BLaER1 treated with 17β-estradiol and CSF1 and Interleukin-3, amounts not matched to agents 10 nM and 100 nM (cell line): ENCODE data around the gene EIF3K.
"Not testable (repeated sequence)": the region's sequence is repeated elsewhere in the genome, so short reads cannot be mapped to it uniquely, and the experiment has no call there.

Experiments
- H3K27ac ChIP-seq, 11 experiments: shearing (Covaris generic); formaldehyde crosslinking; 2 replicates each; pipeline ENCODE4 v1.8.1; 2022
- H3K27me3 ChIP-seq, 11 experiments: shearing (Covaris generic); formaldehyde crosslinking; 2 replicates each; pipeline ENCODE4 v1.8.1; 2022
- H3K36me3 ChIP-seq, 11 experiments: shearing (Covaris generic); formaldehyde crosslinking; 2 replicates each; pipeline ENCODE4 v1.8.1; 2022
- H3K4me1 ChIP-seq, 10 experiments: shearing (Covaris generic); formaldehyde crosslinking; 2 replicates each; pipeline ENCODE4 v1.8.1; 2022
- H3K4me2 ChIP-seq, 11 experiments: shearing (Covaris generic); formaldehyde crosslinking; 2 replicates each; pipeline ENCODE4 v1.8.1; 2022
- H3K4me3 ChIP-seq, 10 experiments: shearing (Covaris generic); formaldehyde crosslinking; 2 replicates each; pipeline ENCODE4 v1.8.1; 2022
- H3K9ac ChIP-seq, 11 experiments: shearing (Covaris generic); formaldehyde crosslinking; 2 replicates each; pipeline ENCODE4 v1.8.1; 2022
- H3K9me3 ChIP-seq, 11 experiments: shearing (Covaris generic); formaldehyde crosslinking; replicated peaks in 1 of 11; 2 replicates each; pipeline ENCODE4 v1.8.1; 2022
- H4K20me1 ChIP-seq, 11 experiments: shearing (Covaris generic); formaldehyde crosslinking; 2 replicates each; pipeline ENCODE4 v1.8.1; 2022
- Cebpa-rat ChIP-seq, 11 experiments: shearing (Covaris generic); IDR thresholded peaks; 2 replicates each; pipeline ENCODE4 v1.8.1; 2022

The EIF3K gene

DNA sequence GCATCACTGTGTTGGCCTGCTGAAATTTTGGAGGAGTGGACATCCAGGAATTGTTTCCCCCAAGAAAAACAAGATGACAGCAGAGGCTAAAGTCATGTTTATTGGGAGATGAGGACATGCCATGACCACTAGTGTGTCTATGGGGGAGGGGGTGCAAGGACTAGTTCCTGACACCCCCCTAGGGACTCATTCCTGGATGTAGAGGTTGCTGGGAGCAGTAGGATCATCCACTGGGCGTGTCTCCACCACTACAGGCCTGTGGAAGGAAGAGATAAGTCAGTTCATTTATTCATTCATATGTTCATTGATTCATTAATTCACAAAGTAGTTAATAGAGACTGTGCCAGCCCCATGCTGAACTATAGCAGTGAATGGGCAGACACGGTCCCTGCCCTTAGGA lies 31.4 kb upstream of the EIF3K start:
- H3K27ac ChIP-seq, result no peak overlapping the region
- peaks cover 0 to 11% (median 7%) of the 10 kb centered on the region in 10 experiments; a peak in 11 of 20 replicates for H3K4me1 ChIP-seq
- peaks cover 0 to 6% (median 0%) of the 10 kb centered on the region in 11 experiments; a peak in 1 of 22 replicates for H4K20me1 ChIP-seq
- TF ChIP-seq Cebpa-rat (IDR thresholded peaks at IDR 0.05), result no peak
- H3K4me3 ChIP-seq, result no peak overlapping the region
- no peak overlapping the region for H3K4me2 ChIP-seq
- H3K9ac ChIP-seq, result no peak overlapping the region
- H3K27me3 ChIP-seq, result no peaks in the 10 kb centered on the region
- H3K36me3 ChIP-seq, result peaks cover 19 to 50% (median 34%) of the 10 kb centered on the region in 11 experiments
- H3K9me3 ChIP-seq, result no peaks in the 10 kb centered on the region

DNA sequence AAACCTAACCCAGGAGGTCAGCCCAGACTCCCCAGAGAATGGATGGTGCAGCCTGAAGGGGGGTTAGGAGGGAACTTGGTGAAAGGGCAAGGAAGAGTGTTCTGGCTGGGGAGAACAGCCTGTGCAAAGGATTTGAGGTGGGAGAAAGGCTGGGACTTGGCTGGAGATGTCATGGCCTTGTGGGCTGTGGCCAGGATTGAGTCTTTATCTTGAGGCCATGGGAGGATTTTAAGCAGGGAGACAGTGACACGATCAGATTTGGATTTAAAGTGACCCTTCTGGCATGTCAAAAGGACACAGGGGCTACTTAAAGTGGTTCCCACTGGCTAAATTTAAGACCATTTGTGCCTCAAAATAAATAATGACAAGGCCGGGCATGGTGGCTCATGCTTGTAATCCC lies 30.9 kb upstream of the EIF3K start:
- Histone ChIP-seq H3K27ac (no peak overlapping the region), H3K36me3 (peaks cover 19 to 54% (median 37%) of the 10 kb centered on the region in 11 experiments), H3K4me2 (no peak overlapping the region), H3K9me3 (no peaks in the 10 kb centered on the region), H3K9ac (no peak overlapping the region), H3K4me3 (no peak overlapping the region), H3K27me3 (no peaks in the 10 kb centered on the region), H4K20me1 (peaks cover 0 to 6% (median 0%) of the 10 kb centered on the region in 11 experiments; a peak in 1 of 22 replicates), H3K4me1 (peaks cover 0 to 10% (median 7%) of the 10 kb centered on the region in 10 experiments; a peak in 11 of 20 replicates)
- TF ChIP-seq Cebpa-rat (IDR thresholded peaks at IDR 0.05), result no peak

DNA sequence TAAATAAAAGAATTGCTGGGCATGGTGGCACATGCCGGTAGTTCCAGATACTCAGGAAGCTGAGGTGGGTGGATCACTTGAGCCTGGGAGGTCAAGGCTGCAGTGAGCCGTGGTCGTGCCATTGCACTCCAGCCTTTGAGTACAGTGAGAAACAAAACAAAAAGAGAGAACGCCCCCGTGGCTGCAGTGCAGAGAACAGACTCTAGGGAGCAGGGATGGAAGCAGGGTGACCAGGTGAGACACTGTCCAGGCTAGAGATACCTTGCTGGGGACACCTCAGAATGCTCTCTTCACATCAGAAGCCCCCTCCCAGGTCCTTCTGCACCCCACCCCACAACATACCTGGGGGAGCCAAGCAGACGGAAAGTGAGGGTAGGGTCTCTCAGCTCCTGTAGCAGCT lies 26.0 kb upstream of the EIF3K start:
- Histone ChIP-seq H3K9ac (no peak overlapping the region), H3K9me3 (no peaks in the 10 kb centered on the region), H3K4me1 (no peaks in the 10 kb centered on the region), H3K36me3 (peaks cover 29 to 91% (median 74%) of the 10 kb centered on the region in 11 experiments; a peak in 21 of 22 replicates), H3K4me3 (no peak overlapping the region), H3K27me3 (no peaks in the 10 kb centered on the region), H4K20me1 (no peaks in the 10 kb centered on the region), H3K4me2 (no peak overlapping the region), H3K27ac (no peak overlapping the region)
- TF ChIP-seq Cebpa-rat (IDR thresholded peaks at IDR 0.05), result no peak

DNA sequence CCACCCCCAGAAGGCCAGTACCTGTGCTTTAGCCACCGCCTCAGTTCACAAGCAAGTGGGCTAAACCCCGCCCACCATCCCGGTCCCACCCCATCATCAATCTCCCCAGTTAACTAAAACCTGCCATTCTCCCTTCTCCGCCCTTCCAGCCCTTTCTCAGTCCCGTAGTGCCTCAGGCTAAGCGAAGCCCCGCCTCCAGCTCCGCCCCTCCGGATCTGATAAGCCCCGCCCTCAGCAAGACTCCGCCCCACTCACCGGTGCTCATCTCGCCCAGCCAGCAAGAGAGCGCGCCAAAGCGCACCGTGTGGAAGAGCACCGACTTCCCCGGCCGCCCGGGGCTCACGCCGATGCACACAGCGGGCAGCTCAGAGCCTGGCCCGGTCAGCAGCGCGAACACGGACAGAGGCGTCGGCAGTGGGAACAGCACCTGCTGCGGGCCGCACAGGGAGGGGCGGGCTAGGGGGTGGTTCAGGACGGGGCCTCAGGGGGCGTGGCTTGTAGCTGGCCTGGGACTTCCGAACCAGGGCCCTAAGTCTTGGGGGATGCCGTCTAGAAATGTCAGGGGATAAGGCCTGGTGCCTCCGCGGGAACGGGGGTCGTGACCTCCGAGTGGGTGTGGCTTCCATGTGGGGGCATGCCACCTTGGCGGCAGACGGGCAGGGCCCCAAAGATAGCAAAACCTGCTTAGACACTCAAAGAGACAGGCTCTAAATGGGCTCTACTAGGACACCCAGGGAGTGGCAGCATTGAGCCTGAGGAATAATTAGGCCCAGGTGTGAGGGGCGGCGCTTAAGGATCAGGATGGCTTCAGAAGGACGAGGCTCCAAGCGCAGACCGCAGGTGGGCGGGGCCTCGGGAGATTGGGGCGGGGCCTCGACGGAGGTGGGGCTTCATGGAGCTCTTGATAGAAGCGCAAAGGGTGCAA lies 22.7 kb upstream of the EIF3K start:
- no peak for TF ChIP-seq Cebpa-rat (IDR thresholded peaks at IDR 0.05)
- H3K36me3 ChIP-seq, result peaks cover 29 to 86% (median 61%) of the 10 kb centered on the region in 11 experiments; a peak in 21 of 22 replicates

DNA sequence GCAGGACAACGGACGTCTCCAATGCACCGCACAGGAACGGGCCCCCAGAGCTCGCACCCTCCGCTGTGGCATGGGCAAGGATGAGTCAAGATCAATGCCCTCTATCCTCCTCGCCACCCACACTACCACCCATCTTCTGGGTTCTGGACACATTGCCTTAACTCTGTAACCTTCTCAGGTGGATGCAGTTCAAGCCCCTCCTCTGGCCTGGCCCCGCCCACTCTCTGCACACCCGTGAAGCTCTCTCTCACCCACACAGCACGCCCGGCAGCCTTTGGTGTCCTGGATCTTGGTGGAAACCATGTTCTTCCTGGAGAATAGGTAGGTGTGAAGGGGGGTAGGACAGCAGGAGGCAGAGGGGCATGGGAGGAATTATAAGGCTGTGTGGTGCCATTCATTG lies 21.9 kb upstream of the EIF3K start:
- no peaks in the 10 kb centered on the region; a peak in 1 of 22 replicates for H4K20me1 ChIP-seq
- H3K4me2 ChIP-seq, result no peak overlapping the region
- H3K36me3 ChIP-seq, result peaks cover 23 to 85% (median 53%) of the 10 kb centered on the region in 11 experiments; a peak in 21 of 22 replicates
- no peak overlapping the region for H3K27ac ChIP-seq
- no peak overlapping the region for H3K4me3 ChIP-seq
- H3K4me1 ChIP-seq, result no peaks in the 10 kb centered on the region
- no peak overlapping the region for H3K9ac ChIP-seq
- no peaks in the 10 kb centered on the region for H3K27me3 ChIP-seq
- H3K9me3 ChIP-seq, result no peaks in the 10 kb centered on the region
- no peak for TF ChIP-seq Cebpa-rat (IDR thresholded peaks at IDR 0.05)

More for the DNA sequence above, 22.7 kb upstream of the EIF3K start:
- Histone ChIP-seq H3K27ac (no peak overlapping the region), H3K4me2 (no peak overlapping the region), H3K4me1 (no peaks in the 10 kb centered on the region), H3K9me3 (no peaks in the 10 kb centered on the region), H4K20me1 (no peaks in the 10 kb centered on the region; a peak in 1 of 22 replicates), H3K27me3 (no peaks in the 10 kb centered on the region), H3K4me3 (no peak overlapping the region), H3K9ac (no peak overlapping the region)

DNA sequence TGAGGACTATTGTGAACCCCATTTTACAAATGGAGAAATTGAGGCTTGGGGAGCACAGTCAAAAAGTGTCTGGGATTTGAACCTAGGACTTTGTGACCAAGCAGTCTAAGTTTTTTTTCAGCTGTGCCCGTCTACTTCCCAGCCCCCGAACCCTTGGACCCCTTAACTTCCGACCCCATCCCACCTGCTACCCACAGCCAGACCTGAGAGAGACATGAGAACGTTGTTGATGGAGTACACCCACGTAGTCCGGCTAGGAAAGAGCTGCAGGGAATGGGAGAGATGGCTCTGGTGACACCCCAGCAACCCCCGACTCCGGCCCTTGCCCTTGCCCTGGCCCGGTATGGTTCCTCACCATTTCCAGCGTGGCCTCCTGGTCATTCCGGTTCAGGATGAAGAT lies 19.3 kb upstream of the EIF3K start:
- no peaks in the 10 kb centered on the region for H3K4me1 ChIP-seq
- H4K20me1 ChIP-seq, result no peaks in the 10 kb centered on the region; a peak in 1 of 22 replicates
- no peak overlapping the region for H3K4me3 ChIP-seq
- H3K27ac ChIP-seq, result no peak overlapping the region
- H3K36me3 ChIP-seq, result peaks cover 13 to 70% (median 39%) of the 10 kb centered on the region in 11 experiments; a peak in 19 of 22 replicates
- H3K27me3 ChIP-seq, result no peaks in the 10 kb centered on the region
- TF ChIP-seq Cebpa-rat (IDR thresholded peaks at IDR 0.05), result no peak
- H3K9ac ChIP-seq, result no peak overlapping the region
- no peak overlapping the region for H3K4me2 ChIP-seq
- H3K9me3 ChIP-seq, result 0 out of 22 replicates have a peak, but pooled peaks cover 0 to 4% (median 0%) of the 10 kb centered on the region in 11 experiments

DNA sequence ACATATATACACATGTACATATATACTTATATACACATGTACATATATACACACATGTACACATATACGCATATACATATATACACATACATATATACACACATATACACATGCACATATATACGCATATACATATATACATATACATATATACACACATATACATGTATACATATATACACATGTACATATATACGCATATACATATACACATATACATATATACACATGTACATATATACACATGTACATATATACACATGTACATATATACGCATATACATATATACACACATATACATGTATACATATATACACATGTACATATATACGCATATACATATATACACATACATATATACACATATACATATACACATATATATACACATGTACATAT lies 16.1 kb upstream of the EIF3K start:
- not testable (repeated sequence) for H3K27me3 ChIP-seq, H3K27ac ChIP-seq, H3K4me1 ChIP-seq, H3K9me3 ChIP-seq, H4K20me1 ChIP-seq, H3K9ac ChIP-seq, H3K4me3 ChIP-seq, H3K4me2 ChIP-seq
- H3K36me3 ChIP-seq, result peaks cover 7 to 64% (median 29%) of the 10 kb centered on the region in 11 experiments; a peak in 19 of 22 replicates

DNA sequence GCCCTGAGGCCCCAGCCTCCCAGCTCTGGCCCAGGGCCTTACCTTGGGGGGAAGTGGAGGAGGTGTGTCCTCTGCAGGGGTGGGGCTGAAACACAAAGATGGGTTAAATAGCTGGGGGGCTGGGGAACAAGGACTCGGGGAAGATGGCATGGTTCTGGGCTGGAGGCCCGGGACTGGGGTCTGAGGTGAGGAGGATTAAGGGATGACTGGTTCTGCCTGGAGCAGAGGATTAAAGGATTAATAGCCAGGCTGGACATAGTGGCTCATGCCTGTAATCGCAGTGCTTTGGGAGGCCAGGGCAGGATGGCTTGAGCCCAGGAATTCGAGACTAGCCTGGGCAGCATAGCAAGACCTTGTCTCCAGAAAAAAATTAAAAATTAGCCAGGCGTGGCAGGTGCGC lies 12.9 kb upstream of the EIF3K start:
- H3K9ac ChIP-seq, result no peak overlapping the region
- no peaks in the 10 kb centered on the region for H3K4me1 ChIP-seq
- H3K4me2 ChIP-seq, result no peak overlapping the region
- peaks cover 0 to 17% (median 0%) of the 10 kb centered on the region in 11 experiments; a peak in 2 of 22 replicates for H4K20me1 ChIP-seq
- no peak overlapping the region for H3K27ac ChIP-seq
- no peak overlapping the region for H3K4me3 ChIP-seq
- peaks cover 19 to 77% (median 49%) of the 10 kb centered on the region in 11 experiments for H3K36me3 ChIP-seq
- TF ChIP-seq Cebpa-rat (IDR thresholded peaks at IDR 0.05), result no peak
- H3K9me3 ChIP-seq, result 0 out of 22 replicates have a peak, but pooled peaks cover 0 to 4% (median 0%) of the 10 kb centered on the region in 11 experiments
- H3K27me3 ChIP-seq, result no peaks in the 10 kb centered on the region

DNA sequence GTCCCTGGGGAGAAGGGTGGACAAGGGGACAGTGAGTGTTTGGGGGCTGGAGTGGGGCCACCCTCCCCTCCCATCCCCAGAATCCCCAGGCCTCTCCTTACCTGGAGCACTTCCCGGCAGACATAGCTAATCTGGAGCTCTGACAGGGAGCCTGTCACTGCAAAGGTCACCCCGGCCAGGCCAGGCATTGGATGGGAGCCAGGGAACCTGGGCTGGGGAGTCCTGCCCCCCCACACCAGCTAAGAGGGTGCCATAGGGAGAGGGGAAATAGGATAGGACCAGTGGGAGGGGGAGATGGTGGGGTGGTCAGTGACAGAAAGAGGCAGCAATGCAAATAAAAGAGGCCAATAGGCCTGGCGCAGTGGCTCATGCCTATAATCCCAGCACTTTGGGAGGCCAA lies 4.7 kb upstream of the EIF3K start:
- no peak overlapping the region for H3K4me2 ChIP-seq
- no peak for TF ChIP-seq Cebpa-rat (IDR thresholded peaks at IDR 0.05)
- H3K9me3 ChIP-seq, result no peaks in the 10 kb centered on the region
- peaks cover 18 to 35% (median 28%) of the 10 kb centered on the region in 10 experiments for H3K4me1 ChIP-seq
- peaks cover 0 to 8% (median 0%) of the 10 kb centered on the region in 11 experiments; a peak in 5 of 22 replicates for H4K20me1 ChIP-seq
- H3K9ac ChIP-seq, result no peak overlapping the region; a peak in 1 of 22 replicates
- no peak overlapping the region for H3K4me3 ChIP-seq
- H3K36me3 ChIP-seq, result peaks cover 15 to 60% (median 40%) of the 10 kb centered on the region in 11 experiments
- no peaks in the 10 kb centered on the region for H3K27me3 ChIP-seq
- no peak overlapping the region for H3K27ac ChIP-seq
